NCI-H2107 treated with DMSO at 0.1 percent for 48 hours (cell line): ENCODE results near the gene PCSK4.
"Not testable (repeated sequence)": the region's sequence is repeated elsewhere in the genome, so short reads cannot be mapped to it uniquely, and the experiment has no call there.

Experiments used
- DNase-seq: peaks from one replicate; lab custom pipeline; 2025; ENCODE audit not compliant: unreplicated experiment; lab: John Stamatoyannopoulos, UW

Gene PCSK4

GRCh38 chr19:1487576-1488281, 2.4 kb downstream of the PCSK4 start:
- no peak for DNase-seq

DNA sequence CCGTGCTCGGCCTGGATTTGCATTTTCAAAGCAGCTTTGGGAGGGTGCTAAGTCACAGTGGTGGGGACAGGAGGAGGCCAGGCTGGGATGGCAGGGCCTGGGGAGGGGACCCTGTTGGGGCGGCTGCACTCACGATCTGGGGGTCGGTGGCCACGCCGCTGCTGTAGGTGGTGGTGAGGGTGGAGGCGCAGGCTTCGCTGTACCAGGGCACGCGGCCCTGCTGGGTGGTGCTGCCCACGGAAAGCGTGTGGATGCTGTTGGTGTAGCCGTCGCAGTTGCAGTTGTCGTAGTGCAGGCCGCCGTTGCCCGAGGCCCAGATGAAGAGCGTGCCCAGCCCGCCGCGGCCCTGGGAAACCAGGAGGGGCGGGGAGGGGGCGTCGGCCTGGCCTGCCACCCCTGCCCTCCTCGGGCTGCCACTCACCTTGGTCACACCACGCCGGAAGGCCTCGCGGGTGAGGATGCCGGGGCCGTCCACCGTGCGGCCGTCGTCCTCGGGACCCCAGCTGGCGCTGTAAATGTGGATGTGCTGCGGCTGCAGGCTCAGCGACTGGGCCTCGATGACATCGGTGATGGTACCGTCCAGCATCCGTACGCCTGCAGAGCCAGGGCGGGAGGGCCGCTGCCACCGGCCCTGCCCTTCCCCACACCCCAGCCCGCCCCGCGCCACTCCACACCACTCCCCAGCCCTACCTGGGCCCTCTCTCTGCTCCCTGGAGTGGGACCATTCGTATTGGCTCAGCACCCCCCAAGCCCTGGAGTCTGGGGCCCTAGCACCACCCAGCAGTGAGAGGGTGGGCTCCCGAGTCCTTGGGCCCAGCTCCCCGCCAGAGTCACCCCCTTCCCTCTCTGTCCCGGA, 3.2 kb downstream of the PCSK4 start:
- no peak for DNase-seq

DNA sequence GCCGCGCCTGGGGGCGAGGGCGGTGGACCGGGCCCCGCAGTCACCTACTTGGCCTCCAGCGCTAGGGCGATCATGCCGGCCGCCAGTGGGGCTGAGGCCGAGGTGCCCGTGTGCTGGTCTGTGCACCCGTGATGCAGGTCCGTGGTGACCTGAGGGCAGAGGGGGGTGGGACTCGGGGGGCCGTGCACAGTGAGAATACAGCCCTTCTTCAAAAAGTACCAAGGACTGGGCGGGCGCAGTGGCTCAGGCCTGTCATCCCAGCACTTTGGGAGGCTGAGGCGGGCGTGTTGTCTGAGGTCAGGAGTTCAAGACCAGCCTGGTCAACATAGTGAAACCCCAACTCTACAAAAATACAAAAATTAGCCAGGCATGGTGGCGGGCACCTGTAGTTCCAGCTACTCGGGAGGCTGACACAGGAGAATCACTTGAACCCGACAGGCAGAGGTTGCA, 6.1 kb downstream of the PCSK4 start:
- no peak for DNase-seq

DNA sequence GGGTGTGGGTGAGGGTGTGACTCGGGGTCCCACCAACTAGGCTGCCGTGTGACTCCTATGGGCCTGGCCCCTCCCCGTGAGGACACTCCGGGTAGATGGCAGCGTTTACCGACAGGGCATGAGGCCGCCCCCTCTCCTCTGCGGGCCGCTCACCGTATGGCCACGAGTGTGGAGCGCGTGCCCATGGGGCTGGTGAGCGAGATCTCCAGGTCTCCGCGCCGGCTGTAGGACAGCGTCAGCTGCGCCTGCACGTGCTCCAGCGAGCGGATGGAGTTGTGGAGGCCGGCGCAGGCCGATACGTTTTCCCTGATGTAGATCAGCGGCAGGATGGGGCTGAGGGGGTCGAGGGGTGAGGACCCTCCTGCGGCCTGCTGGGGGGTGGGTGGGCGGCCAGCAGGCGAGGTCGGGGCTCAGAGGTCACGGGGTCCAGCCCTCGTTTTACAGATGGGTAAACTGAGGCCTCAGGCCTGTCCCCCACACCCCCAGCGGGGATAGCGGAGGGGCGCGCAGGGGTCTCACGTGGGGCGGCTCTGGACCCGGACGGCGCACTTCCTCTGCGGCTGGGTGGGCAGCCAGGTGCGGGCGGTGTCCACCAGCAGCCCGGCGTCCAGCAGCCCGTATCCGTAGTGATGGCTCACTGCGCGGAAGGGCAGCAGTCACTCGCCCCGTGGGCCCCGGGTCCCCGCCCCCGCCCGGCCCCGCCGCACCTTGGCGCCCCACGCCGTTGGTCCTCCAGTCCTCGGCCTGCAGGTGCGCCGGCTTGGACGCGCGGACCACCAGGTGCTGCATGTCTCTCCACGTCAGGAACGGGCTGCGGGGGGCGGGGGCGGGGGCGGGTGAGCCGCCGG, 6.8 kb downstream of the PCSK4 start:
- no peak for DNase-seq

DNA sequence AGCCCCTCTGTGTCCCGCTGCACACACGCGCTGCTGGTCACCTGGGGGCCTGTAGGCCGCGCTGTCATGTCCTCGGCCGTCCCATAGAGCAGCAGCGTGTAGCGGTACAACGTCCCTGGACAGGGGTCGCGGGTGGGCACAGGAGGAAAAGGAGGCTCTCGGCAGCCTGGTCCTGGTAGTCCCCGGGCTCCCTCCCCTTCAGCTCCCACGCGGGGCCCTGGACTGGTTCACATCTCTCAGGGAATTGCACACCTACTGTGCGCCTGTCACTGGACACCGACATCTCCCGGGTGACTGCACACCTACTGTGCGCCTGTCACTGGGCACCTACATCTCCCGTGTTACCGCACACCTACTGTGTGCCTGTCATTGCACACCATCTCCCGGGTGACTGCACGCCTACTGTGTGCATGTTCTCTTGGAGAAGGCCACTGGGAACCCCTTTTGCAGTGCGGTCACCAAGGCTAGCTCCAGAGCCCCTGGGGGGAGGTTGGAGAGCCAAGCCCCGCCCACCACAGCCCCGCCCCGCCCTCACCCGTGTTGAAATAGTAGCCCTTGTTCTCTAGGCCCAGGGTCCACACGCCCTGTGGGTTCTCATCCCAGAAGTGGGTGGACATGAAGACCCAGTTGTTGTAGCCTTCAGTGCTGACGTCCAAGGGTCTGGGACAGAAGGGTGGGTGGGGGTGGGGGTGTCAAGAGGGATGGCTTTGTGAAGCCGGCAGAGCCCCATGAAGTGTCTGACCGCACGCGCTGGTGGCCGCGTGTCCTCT, 7.6 kb downstream of the PCSK4 start:
- DNase-seq = no peak

GRCh38 chr19:1481893-1482360, 8.2 kb downstream of the PCSK4 start:
- DNase-seq = no peak

GRCh38 chr19:1481224-1481892, 8.8 kb downstream of the PCSK4 start:
- DNase-seq = no peak

- peak; percentile 67 for DNase-seq
Measured at GRCh38 chr19:1478934-1479707, 11.0 kb downstream of the PCSK4 start, which contains the start of gene C19orf25. TSS of gene C19orf25 (minus strand) at chr19:1479215. CDS start at chr19:1478903, 312 bp downstream.

GRCh38 chr19:1477056-1477455, 13.1 kb downstream of the PCSK4 start:
- not testable (repeated sequence) for DNase-seq

- no peak for DNase-seq
Measured at GRCh38 chr19:1475751-1476437, 14.3 kb downstream of the PCSK4 start.

- no peak for DNase-seq
Measured at GRCh38 chr19:1474765-1475351, 15.3 kb downstream of the PCSK4 start.

DNA sequence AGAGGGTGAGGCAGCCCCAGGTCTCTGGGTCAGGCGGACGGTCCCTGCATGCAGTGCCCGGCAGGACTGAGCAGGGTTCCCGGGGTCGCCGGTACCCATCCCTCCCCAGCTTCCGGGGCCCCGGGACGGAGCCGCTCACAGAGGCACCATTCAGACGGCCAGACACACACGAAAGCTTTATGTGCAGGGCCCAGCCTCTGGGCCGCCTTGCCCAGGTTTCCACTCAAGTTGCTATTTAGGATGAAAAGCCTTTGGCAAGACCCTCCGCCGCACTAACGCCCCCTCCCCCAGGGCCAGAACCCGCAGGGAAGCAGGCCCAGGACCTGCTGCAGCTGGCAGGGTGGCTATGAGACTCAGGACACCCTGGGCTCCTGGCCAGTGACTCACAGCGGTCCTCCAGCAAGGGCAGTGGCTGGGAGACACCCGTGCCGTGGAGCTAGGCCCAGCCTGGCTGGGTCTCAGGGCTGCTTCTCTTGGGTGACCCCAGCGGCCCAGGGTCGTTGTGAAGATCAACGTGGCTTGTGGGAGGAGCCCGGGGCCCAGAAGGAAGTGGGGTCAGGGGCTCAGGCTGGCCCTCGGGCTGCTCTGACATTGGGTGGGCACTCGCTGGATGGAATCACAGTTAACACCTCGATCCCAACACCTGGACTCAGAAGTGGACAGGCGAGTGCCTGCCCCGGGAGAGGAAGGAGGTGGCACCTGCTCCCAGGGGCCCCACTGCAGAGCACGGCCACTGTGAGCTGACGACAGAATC, 16.0 kb downstream of the PCSK4 start:
- DNase-seq = no peak

DNA sequence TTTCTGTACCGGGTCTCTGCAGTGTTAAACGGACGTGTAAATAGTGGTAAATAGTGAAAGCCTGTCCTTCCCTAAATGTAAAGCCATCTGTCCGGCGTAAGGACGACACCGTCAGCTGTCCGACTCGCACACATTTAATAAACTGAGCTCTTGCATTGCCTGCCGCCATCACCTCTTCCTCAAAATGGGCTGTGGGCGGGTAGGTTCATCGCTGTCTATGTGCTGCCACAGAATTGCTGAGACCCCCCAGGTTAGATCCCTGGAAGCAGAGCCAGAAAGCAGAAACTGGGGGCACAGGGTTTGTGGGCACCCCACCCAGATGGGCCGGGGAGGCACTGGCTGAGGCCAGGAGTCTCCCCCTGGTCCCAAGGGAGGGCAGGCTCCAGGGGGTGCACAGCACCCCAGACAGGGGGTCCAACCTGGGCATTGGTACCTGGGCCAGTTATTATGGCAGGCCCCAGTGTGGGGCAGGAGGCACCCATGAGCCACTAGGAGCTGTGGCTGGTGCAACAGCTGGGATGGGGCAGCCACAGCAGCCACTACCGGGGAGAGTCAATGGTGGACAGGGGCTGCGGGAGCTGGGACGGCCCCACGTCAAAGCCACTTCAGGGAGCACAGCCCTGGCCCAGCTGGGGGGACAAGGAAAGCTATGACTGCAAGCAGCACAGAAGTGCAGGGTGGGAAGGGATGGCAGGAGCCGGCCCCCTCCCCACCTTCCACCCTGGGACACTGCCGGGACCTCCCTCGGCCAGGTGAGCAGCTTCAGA, 16.9 kb downstream of the PCSK4 start:
- no peak for DNase-seq

DNA sequence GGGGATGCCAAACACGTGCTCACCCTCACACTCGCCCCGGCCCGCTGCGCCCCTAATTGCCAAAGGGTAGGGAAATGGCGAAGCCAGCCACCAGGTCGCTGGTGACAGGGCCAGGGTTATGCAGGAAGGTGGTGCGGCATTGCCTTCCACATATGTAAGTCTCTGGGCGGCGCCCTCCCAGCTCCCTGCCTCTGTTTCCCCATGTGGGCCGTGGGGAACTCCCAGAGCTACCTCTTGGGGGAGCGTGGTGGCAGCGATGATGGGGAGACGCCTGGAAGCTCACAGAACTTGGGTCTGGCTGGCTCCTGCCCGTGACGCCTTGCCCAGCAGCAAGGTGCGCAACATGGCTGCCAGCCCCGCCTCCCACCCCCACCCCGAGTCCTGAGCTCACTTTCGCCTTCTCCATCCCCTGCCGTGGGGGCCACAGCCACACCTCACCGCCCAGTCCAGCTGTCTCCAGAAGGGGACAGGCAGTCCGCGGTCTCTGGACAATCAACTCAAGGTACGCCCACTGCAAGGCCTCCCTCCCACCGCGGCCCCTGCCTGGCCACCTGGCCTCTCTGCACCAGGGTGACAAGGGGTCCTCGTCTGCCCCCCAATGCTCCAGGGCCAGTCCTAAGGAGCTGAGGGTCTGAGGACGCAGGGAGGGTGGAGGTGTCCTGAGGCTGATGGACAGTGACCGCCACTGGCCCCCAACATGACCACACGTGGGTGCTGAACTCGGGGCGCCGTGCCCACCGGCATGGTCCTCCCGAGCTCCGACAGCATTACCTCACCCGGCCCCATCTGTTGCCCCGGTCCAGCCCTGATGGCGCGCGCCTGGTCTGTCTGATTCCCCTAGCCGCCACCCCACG, 17.7 kb downstream of the PCSK4 start:
- DNase-seq = no peak

DNA sequence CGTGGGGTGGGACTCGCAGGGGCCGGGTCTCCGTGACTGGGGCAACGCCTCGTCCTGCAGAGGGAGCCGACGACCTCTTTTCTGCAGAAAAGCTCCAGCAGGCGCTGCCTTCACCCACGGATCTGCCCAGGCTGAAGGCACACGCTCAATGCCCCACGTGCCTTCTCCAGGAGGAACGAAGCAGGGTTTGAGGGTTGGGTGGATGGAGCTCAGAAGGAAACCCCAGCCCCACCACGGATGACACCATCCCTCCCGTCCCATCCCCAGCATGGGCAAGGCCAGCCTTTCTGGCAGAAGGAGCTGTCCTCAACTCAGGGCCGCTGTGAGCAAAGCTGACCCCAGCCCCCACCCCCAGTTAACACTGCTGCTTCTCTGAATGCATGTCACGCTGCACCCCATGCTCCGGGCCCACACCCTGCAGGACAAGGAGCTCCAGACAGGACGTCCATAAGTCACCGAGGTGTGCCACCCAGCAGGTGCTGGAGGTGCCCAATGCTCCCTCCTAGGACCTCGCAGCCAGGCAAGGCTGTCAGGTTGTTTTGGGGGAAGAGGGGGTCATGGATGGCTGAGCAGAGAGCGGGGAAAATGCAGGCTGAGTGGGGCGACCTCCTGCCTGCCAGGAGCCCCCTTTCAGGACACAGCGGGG, 18.5 kb downstream of the PCSK4 start:
- DNase-seq = no peak
